Muscle layer of colon (tissue), 2 donors: Measurements from ENCODE around the gene DBH.

Experiments used
- H3K27ac ChIP-seq: one replicate; pipeline ENCODE4 v1.7.0; 2013; ENCODE audit warnings: low read depth, mild to moderate bottlenecking, low read length, moderate library complexity
- H3K27me3 ChIP-seq, 2 donors: one replicate each; pipeline ENCODE4 v1.7.0; 2013; ENCODE audit warnings: low read length in 2 of 2, mild to moderate bottlenecking in 2 of 2; ENCODE audit not compliant: insufficient read depth in 2 of 2, control insufficient read depth in 1 of 2
- H3K36me3 ChIP-seq: one replicate; pipeline ENCODE4 v1.7.0; 2013; ENCODE audit warnings: mild to moderate bottlenecking, low read length; ENCODE audit not compliant: insufficient read depth
- H3K4me1 ChIP-seq: one replicate; pipeline ENCODE4 v1.7.0; 2013; ENCODE audit warnings: mild to moderate bottlenecking, low read length; ENCODE audit not compliant: insufficient read depth
- H3K4me3 ChIP-seq, 2 donors: one replicate each; pipeline ENCODE4 v1.7.0; 2013; ENCODE audit warnings: low read length in 2 of 2, low read depth in 1 of 2, mild to moderate bottlenecking in 1 of 2, moderate library complexity in 1 of 2
- H3K9ac ChIP-seq: one replicate; pipeline ENCODE4 v1.7.0; 2013; ENCODE audit warnings: low read length
- H3K9me3 ChIP-seq: one replicate; pipeline ENCODE4 v1.7.0; 2013; ENCODE audit warnings: mild to moderate bottlenecking, low read length
- donor health status: abdominal sarcoma.
- donor health status: Adenocarcinoma of cecum.

DBH gene

GRCh38 chr9:133683586-133684120 lies 47.5 kb downstream of the DBH start:
- Histone ChIP-seq H3K9ac (no peak overlapping the region), H3K36me3 (no peaks in the 10 kb centered on the region), H3K9me3 (no peaks in the 10 kb centered on the region), H3K4me1 (peaks cover 4% of the 10 kb centered on the region), H3K27me3 (no peaks in the 10 kb centered on the region), H3K27ac (no peak overlapping the region), H3K4me3 (no peak overlapping the region)

GRCh38 chr9:133684121-133684935 lies 48.2 kb downstream of the DBH start:
- Histone ChIP-seq H3K4me3 (no peak overlapping the region), H3K27ac (no peak overlapping the region), H3K36me3 (no peaks in the 10 kb centered on the region), H3K9ac (no peak overlapping the region), H3K4me1 (no peaks in the 10 kb centered on the region), H3K9me3 (no peaks in the 10 kb centered on the region), H3K27me3 (no peaks in the 10 kb centered on the region)

GRCh38 chr9:133684936-133685361 lies 48.8 kb downstream of the DBH start:
- no peak overlapping the region for H3K4me3 ChIP-seq
- no peaks in the 10 kb centered on the region for H3K9me3 ChIP-seq
- H3K27me3 ChIP-seq: no peaks in the 10 kb centered on the region
- H3K4me1 ChIP-seq: no peaks in the 10 kb centered on the region
- no peak overlapping the region for H3K9ac ChIP-seq
- no peaks in the 10 kb centered on the region for H3K36me3 ChIP-seq
- H3K27ac ChIP-seq: no peak overlapping the region

GRCh38 chr9:133685653-133686609 lies 49.8 kb downstream of the DBH start:
- no peak overlapping the region for H3K9ac ChIP-seq
- H3K27me3 ChIP-seq: no peaks in the 10 kb centered on the region
- H3K36me3 ChIP-seq: no peaks in the 10 kb centered on the region
- H3K4me1 ChIP-seq: no peaks in the 10 kb centered on the region
- H3K27ac ChIP-seq: no peak overlapping the region
- H3K4me3 ChIP-seq: no peak overlapping the region
- no peaks in the 10 kb centered on the region for H3K9me3 ChIP-seq

- H3K9ac ChIP-seq: no peak overlapping the region
- no peaks in the 10 kb centered on the region for H3K36me3 ChIP-seq
- H3K9me3 ChIP-seq: no peaks in the 10 kb centered on the region
- H3K4me1 ChIP-seq: no peaks in the 10 kb centered on the region
- H3K27me3 ChIP-seq: no peaks in the 10 kb centered on the region
- no peak overlapping the region for H3K27ac ChIP-seq
- H3K4me3 ChIP-seq: no peak overlapping the region
These were observed 50.7 kb downstream of the DBH start for GRCh38 chr9:133686642-133687575.

GRCh38 chr9:133687856-133688761 lies 51.9 kb downstream of the DBH start:
- Histone ChIP-seq H3K36me3 (no peaks in the 10 kb centered on the region), H3K4me1 (no peaks in the 10 kb centered on the region)

GRCh38 chr9:133689151-133689763 lies 53.1 kb downstream of the DBH start:
- no peaks in the 10 kb centered on the region for H3K36me3 ChIP-seq

More at GRCh38 chr9:133687856-133688761, 51.9 kb downstream of the DBH start:
- Histone ChIP-seq H3K9me3 (no peaks in the 10 kb centered on the region), H3K27ac (no peak overlapping the region), H3K27me3 (no peaks in the 10 kb centered on the region), H3K9ac (no peak overlapping the region), H3K4me3 (no peak overlapping the region)

GRCh38 chr9:133690081-133690561 lies 54.0 kb downstream of the DBH start:
- Histone ChIP-seq H3K27ac (no peak overlapping the region), H3K36me3 (no peaks in the 10 kb centered on the region), H3K9me3 (no peaks in the 10 kb centered on the region)

More at GRCh38 chr9:133689151-133689763, 53.1 kb downstream of the DBH start:
- Histone ChIP-seq H3K4me1 (no peaks in the 10 kb centered on the region), H3K4me3 (no peak overlapping the region), H3K27me3 (no peaks in the 10 kb centered on the region), H3K27ac (no peak overlapping the region), H3K9ac (no peak overlapping the region), H3K9me3 (no peaks in the 10 kb centered on the region)

GRCh38 chr9:133691191-133691590 lies 55.0 kb downstream of the DBH start:
- Histone ChIP-seq H3K27me3 (no peaks in the 10 kb centered on the region), H3K27ac (no peak overlapping the region), H3K36me3 (no peaks in the 10 kb centered on the region), H3K4me1 (no peaks in the 10 kb centered on the region), H3K9me3 (no peaks in the 10 kb centered on the region), H3K4me3 (no peak overlapping the region), H3K9ac (no peak overlapping the region)

More at GRCh38 chr9:133690081-133690561, 54.0 kb downstream of the DBH start:
- no peak overlapping the region for H3K4me3 ChIP-seq
- no peaks in the 10 kb centered on the region for H3K4me1 ChIP-seq
- no peak overlapping the region for H3K9ac ChIP-seq
- no peaks in the 10 kb centered on the region for H3K27me3 ChIP-seq
